Activated T-cell treated with anti-CD3 and anti-CD28 coated beads for 1 hour (primary cell): Measurements from ENCODE around the gene EBF3.
"Not testable (repeated sequence)": the region's sequence is repeated elsewhere in the genome, so short reads cannot be mapped to it uniquely, and the experiment has no call there.

ENCODE experiments used
- DNase-seq: peaks from one replicate; pipeline ENCODE4 v3.0.0-alpha.2; 2020; ENCODE audit warnings: low read depth

Gene EBF3

DNA sequence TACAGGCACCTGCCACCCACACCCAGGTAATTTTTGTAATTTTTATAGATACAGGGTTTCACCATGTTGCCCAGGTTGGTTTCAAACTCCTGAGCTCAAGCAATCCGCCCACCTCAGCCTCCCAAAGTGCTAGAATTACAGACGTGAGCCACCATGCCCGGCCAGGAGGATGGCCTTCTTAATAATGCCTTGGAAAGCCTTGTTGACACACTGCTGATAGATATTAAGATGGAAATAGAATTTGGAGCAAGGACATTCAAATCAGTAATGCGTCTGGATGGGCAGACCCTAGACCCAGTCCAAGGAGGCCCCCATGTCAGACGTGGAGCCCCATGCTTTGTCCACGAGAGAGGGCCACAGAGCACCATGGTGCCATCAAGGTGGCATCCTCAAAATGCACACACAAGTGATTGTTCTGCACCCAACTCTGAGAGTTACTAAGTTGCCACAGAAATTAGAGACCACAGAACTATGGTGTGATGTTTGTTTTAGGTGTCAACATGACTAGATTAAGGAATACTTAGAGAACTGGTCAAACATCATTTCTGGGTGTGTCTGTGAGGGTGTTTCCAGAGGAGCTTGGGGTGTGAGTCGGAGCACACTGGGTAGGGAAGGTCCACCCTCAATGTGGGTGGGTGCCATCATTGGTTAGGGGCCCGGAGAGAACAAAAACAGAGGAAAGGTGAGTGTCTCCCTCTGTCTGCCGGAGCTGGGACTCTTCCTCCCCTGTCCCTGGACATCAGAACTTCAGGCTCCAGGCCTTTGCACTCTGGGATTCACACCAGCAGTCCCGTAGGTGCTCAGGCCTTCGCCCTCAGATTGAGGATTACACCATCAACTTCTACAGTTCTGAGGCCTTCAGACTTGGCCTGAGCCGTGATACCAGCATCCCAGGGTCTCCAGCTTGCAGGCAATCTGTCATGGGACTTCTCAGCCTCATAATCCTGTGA is 34.5 kb downstream of the EBF3 start:
- DNase-seq: no peak

DNA sequence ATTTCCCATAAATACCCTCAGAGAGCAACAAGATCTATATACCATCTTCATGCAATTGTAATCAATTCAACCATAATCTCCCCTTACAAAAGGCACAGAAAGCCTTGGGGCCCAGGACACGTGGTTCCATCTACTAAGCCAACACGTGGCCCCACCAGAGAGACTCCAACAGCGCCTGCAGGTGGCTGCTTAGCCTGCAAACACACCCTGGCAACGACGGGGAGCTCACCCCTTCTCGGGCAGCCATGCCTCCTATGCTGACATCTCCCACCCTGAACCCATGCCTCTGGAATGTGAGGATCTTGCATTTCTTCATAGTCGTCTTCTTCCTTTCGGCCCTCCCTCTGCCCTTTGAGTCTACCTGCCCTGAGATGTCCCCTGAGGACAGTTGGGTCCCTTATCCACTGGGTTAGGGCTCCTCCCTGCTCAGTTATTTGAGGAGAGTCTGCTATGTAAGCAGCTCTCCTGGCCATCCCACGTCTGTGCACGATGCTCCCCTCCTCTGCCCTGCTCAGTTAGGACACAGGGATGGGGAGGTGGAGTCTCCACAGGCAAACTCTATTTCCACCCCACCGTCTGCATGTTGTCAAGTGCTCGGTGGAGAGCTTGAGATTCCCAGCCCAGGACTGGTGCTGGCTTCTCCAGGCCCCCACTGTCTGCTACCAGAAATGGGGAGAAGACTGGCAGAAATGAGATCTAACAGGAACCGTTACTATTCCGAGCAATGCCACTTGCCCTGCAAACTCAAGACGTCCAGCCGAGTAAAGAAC is 36.5 kb downstream of the EBF3 start:
- DNase-seq: no peak

DNA sequence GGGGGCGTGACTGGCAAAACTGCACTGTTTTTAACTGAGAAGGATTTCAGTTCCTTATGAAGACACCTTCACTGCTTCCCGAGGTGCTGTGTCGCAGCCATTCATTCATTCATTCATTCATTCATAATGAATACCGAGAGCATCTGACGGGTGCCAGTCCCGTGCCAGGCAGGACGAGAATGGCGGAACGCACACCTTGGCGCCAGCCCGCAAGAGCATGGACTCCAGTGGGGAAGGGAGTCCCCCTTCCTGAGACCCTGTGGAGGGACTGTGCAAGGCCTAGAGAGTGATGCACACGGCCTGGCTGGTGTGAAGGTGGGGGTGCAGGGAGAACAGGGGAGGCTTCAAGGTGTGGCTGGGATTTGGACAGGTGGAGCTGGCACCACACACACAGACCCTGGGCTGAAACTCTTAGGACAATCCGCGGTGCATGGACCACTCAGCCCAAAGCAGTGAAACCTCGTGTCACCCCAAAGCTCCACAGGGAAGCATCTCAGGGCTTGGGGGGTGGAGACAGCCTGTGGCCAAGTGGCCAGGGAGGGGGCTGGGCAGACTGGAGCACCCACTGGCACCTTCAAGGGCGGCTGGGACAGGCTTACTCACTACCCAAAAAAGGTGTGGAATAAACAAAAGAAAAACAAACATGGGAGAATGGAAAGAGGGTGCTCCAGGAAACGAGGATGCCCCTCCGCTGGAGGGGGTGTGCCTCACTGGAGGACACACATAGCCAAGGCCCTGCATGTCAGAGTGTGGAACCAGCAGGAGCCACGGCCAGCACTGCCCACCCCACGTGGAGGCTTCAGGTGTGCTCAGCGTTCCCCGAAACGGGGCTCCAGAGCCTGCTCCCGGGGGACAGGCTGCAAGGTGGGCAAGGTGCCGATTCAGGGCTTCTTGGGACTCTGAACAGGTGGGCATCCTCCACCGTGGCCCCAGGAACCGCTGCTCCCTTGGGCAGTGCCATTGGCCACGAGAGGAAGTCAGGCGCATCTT is 37.7 kb downstream of the EBF3 start:
- no peak for DNase-seq

DNA sequence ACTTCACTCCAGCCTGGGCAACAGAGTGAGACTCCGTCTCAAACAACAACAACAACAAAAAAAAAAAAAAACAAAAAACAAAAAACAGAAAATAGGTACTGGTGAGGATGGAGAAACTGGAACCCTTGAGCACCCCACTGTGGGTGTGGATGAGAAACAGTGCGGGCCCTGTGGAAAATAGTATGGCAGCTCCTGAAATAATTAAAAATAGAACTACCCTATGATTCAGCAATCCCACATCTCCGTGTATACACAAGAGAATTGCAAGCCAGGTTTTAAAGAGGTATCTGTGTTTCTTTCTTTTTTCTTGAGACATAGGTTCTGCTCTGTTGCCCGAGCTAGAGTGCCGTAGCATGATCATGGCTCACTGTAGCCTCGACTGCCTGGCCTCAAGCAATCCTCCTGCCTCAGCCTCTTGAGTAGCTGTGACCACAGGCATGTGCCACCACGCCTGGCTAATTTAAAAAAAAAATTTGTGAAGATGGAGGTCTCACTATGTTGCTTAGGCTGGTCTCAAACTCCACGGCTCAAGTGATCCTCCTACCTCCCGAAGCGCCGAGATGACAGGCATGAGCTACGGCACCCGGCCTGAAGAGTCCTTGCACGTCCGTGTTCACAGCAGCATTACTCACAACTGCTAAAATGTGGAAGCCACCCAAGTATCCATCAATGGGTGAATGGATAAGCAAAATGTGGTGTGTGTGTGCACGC is 39.5 kb downstream of the EBF3 start:
- no peak for DNase-seq

DNA sequence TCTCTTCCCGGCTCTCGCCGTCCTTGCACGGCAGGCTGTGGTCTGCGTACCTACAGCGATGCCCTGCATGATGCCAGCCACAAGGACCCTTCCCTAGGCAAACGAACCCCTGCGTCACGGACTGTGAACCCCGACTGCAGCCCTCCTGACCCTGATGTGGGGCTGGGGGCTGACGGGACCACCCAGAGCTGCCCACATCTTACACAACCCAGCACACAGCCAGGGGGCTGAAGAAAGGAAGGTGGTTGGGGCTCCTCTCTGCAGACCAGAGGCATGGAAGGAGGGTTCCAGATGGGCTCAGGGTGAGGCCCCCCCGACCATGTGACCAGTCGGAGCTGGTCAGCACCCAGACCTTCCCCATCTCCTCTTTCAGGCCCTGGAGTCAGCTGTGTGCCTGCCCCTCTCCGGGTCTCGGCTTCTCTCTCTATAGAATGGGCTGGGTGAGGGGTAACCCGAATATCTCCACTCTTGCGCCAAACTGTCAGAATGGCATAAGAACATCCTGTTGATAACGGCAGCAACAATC is 41.4 kb downstream of the EBF3 start:
- no peak for DNase-seq

DNA sequence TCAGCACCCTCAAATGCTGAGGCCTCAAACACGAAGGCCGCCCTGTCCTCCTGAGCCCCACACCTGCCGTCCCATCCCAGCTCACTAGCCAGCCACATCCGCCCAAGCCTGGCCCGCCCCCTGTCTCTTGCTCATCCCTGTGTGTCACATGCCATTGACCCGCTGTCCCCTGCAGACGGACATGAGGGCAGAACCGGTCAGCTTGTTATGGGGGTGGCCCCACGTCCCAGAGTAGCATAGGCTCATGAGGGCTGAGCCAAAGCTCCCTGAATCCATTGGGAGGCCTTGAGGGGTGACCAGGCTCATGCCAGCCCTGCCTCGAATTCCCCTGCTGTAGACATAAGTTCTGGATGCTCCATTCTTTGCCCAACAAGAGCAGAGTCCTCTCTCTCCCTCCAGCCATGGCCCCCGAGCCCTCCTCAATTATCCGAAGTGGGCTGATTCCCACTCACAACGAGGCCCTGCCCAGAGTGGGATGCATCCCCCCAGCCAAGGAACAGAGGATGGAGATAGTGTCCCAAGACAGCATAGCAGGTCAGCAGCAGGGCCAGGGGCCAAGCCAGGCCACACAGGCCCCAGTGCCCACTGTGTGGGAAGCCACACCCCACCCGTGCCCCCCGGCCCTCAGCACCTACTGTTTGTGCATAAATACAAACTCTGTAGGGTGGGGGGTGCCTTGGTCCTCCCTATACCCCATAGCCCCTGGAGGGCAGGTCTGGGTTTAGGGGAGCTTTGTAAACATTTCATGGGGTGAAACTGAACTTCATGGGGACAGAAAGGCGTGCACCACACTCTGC is 42.1 kb downstream of the EBF3 start:
- DNase-seq: no peak

DNA sequence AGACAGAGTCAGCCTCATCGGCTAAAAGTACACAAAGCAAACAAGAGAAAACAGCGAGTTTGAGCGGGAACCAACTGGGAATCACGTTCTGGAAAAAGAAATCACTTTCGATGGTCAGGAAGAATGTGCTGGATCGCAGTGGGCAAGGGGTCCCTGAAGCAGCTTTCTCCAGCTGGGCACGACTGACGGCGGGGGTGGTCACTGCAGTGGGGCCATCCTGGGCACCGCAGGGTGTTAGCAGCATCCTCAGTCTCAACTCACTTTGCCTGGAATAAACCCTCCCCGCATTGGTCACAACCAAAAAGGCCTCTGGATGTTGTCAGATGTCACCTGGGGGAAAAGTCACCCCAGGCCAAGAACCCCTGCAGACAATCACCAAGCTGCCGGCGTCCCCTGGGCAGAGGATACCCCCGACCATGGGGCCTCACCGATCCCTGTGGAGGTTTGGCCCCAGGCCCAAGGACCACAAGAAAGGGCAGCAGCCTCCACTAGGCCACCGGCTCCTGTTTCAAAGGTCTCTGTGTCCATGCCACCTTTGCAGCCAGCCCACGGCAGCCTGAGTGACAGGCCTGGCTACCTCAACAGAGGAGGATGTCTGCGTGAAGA is 42.9 kb downstream of the EBF3 start:
- DNase-seq: no peak

DNA sequence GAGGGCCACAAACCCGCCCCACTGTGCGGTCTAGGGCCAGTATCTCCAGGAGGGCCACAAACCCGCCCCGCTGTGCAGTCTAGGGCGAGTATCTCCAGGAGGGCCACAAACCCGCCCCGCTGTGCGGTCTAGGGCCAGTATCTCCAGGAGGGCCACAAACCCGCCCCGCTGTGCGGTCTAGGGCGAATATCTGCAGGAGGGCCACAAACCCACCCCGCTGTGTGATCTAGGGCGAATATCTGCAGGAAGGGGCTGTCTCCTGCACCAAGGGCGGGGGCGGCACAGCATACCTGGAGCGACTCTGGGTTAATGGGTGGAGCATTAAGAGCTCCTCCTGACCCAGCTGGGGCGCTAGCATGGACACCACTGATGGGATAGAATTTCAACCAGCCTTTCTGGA is 43.9 kb downstream of the EBF3 start:
- DNase-seq: not testable (repeated sequence)

DNA sequence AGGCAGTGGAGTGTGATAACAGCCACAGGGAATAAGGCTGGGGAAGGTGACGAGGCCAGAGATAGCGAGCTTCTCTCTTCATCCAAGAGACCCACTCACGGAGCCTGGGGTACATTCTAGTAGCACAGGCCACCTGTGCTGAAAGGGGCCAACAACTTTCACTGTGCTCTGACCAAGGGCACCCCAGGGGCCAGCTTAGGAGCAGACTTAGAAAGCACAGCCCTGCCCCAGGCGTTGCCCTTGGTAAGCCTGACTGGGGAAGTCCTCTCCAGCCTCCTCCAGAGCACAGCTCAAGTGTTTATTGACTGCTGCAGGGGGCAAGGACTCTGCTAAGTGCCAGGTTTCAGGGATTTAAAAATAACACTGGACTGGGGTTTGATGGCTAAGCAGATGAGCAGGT is 44.7 kb downstream of the EBF3 start:
- DNase-seq: no peak

DNA sequence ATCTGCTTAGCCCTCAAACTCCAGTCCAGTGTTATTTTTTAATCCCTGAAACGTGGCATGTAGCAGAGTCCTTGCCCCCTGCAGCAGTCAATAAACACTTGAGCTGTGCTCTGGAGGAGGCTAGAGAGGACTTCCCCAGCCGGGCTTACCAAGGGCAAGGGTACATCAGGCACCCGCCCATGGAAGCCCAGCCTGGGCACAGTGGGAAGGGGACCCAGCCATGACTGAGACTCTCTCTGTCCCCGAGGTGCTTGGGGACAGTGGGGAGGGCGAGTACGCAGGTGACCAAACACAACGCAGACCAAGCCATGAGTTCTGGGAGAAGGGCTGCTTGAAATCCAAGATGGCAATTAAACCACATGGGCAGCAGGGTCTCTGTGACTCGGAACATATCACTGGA is 45.2 kb downstream of the EBF3 start:
- no peak for DNase-seq

DNA sequence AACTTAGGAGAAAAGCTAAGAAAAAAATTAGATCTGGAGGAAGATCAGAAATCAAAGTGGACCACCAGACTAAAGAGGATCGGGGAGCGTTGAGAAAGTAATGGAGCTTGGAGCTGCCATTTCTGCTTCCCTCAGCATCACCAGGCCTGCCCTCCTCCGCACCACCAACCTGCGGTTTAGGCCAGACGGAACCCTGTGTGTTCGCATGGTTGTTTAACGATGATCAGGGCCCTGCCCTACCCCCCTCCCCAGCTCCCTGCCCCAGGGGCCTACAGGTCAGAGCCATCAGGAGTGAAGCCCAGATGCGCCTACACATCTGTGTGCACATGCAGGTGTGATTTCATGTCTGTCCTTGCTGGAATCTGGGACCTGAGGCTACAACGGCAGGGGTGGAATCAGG is 45.7 kb downstream of the EBF3 start:
- DNase-seq: no peak

DNA sequence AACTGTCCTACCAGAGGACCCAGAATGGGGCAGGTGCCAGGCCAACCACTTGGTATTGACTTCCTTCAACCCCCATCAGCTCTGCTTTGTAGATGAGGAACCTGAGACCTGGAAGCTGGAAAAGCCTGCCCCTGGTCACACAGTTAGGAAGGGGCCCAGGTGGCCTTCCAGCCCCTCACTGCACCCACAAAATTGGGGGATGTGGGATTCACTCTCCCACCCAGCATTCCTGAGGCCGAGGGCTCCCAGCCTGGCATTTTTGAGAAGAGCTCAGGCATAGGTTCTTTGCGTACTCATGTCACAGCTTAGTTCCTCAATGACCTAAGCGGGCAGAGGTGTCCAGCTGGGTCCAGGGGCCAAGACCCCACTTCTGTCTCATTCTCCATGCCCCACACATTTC is 46.1 kb downstream of the EBF3 start:
- no peak for DNase-seq

DNA sequence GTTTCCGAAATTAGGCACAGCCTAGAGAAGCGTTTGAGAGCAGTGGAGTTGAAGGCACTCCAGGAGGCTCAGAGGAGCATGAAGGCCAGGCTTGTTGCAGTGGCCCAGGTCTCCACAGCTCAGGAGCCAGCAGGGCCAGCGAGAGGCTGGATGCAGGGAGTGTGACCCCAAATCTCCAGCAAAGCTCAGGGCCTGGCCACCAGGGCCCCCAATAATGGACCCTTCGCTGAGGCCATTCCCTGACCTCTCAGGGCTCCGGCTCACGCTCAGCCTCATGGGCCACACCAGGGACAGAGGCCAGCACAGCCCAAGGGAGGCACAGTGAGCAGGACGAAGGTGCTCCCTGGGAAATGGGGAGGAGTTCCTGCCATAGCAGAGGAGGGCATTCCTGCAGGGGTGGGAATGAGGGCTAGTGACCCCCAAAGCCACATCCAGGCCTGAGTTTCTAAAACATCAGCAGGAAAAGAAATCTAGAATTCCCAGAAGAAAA is 47.5 kb downstream of the EBF3 start:
- DNase-seq: no peak

DNA sequence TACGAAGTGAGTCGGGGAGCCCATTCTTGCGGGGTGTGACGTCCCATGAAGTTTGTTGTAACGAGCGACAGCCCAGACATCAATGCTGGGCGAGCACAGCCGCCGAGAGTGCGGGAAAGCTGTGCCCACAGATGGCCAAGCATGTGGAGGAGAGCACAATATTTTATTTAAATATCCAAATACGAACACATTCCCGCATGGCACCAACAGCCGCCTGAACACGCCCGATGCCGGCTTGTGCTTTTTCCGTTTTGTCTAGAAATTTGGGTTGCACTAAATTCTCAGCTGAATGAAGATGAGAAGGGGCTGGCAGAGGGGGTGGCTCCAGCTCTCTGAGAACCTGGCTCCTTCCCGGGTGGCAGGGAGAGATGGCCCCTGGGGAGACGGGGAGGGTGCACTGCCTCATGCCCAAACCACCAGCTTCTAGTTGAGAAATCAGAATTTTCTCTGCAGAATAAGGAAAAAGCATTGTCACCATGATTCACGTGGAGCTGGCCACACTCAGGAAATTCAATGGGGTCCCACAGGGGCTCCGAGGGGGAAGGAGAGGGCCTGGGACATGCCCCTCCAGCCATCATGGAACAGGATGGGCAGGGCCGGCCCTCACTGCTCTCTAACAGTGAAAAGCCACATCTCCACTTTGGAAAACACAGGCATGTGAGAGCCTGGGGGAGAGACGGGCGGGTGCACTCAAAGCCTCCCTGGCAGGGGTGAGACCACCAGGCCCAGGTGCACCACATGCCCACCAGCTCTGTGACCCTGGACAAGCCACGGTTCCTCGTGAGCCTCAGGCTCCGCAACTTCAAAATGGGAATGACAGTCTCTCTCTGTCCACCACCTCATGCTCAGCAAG is 48.3 kb downstream of the EBF3 start:
- DNase-seq: no peak

DNA sequence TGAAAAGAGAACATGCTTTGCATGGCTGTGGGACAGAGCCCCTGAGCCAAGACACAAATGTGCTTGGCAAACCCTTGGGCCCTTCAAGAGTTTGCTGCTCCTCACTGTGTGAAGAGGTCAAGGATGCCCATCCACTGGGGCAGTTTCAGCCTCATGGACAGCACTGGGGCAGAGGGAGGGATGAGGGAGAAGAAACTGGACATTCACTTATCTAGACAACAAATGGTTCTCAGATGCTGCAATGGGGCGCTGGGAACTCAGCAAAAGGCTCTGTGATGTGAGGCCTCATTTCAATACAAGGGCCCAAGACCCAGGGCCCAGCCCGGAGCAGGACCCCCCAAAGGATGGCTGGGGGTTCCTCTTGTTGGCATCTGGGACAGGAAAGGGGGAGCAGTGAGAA is 49.1 kb downstream of the EBF3 start:
- no peak for DNase-seq

DNA sequence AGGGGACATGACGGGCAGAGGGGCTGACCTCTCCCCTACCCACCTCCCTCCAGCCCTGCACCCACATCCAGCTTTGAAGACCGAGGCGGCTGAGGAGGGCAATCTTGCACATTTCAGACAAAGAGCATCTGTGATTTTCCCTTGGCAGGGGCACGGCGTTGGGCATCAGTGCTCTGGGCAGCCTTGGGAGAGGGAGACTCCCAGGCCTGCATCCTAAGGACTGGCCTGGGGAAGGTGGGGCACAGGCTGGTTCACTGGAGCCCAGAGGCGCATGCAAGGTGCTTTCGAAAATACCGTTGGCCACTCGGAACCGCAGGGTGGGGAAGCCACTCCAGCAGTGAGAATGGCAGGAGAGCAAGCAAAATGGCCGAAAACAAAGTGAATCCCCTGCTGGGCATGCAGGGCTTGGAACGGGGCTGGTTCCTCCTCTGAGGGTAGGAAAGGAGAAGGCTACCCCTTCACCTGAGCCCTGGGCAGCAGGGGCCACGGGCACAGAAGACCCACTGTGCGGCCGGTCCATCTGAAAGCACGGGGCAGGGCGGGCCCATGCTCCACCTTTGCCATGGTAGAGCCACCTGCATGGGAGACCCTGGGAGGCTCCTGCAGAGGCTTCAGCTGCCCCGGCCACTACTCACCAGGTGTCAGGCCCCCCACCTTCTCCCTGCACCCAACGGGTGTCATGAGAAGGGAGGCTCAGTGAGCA is 49.8 kb downstream of the EBF3 start:
- DNase-seq: no peak

DNA sequence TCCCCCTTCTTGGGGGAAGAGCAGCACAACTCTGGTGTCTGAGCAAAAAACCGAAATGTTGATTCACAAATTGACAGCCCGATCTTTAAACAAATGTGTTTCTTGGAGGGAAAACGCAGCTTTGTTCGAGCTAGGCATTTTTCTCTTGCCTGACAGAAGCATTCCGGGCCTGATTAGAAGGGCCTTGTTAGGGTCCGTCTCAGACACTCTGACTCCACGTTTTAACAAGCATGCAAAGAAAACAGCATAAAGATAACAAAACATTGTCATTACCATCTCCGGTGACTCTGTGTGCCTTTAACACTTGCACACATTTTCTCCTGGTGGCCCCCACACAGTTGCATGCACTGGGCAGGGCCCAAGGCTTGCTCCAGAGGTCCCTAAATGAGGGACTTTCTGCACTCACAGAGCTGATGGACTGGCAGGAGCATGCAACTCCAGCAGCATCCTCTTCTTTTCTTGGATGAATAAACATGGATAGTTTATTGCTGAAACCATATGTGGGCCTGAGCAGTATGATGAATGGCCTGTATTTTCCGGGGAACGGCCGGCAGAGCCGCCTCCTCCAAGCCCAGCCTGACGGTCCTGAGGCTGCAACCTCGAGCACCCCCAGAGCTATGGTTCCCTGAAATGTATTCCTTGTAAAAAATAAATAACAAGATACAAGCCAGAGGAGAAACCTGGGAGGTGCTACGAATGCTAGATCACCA is 50.9 kb downstream of the EBF3 start:
- DNase-seq: no peak
